22Rv1 (cell line): ENCODE results near the gene SH2B3.
"Not testable (repeated sequence)": the region's sequence is repeated elsewhere in the genome, so short reads cannot be mapped to it uniquely, and the experiment has no call there.

Source experiments
- ZFX ChIP-seq: fragments of 450-650 bp; IDR thresholded peaks from 2 replicates; pipeline ENCODE4 v1.6.1; 2017; ENCODE audit warnings: antibody characterized with exemption, borderline replicate concordance
- TF ChIP-seq, protein P1 (sequence below): fragments of 450-650 bp; IDR thresholded peaks from 2 replicates; pipeline ENCODE4 v1.5.1; 2017; ENCODE audit warnings: mild to moderate bottlenecking

DNA sequence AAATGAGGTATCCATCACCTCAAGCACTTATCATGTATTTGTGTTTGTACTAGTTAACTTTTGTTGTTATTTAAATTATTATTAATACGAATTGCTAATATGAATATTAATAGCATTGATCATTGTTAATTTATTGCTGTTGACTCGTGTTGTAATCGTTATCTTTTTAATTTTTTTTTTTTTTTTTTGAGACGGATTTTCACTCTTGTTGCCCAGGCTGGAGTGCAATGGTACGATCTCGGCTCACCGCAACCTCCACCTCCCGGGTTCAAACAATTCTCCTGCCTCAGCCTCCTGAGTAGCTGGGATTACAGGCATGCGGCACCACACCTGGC is 3.3 kb upstream of the SH2B3 start:
- TF ChIP-seq, protein P1, sequence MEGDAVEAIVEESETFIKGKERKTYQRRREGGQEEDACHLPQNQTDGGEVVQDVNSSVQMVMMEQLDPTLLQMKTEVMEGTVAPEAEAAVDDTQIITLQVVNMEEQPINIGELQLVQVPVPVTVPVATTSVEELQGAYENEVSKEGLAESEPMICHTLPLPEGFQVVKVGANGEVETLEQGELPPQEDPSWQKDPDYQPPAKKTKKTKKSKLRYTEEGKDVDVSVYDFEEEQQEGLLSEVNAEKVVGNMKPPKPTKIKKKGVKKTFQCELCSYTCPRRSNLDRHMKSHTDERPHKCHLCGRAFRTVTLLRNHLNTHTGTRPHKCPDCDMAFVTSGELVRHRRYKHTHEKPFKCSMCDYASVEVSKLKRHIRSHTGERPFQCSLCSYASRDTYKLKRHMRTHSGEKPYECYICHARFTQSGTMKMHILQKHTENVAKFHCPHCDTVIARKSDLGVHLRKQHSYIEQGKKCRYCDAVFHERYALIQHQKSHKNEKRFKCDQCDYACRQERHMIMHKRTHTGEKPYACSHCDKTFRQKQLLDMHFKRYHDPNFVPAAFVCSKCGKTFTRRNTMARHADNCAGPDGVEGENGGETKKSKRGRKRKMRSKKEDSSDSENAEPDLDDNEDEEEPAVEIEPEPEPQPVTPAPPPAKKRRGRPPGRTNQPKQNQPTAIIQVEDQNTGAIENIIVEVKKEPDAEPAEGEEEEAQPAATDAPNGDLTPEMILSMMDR, result not testable (repeated sequence)
- TF ChIP-seq ZFX, result not testable (repeated sequence)
